GM06990 (cell line): ENCODE data around the gene HTRA1.

Source experiments
- DNase-seq: peaks from one replicate; pipeline ENCODE4 v3.0.0-alpha.2; 2011; ENCODE audit not compliant: insufficient read length; ENCODE audit errors: extremely low read depth
- H3K27me3 ChIP-seq: replicated peaks from 2 replicates; pipeline ENCODE4 v1.6.0; 2011; ENCODE audit warnings: low read length; ENCODE audit not compliant: control insufficient read depth, insufficient read depth
- H3K36me3 ChIP-seq: 2 replicates; pipeline ENCODE4 v1.5.1; 2011; ENCODE audit warnings: low read length; ENCODE audit not compliant: control insufficient read depth, insufficient read depth
- H3K4me3 ChIP-seq: replicated peaks from 2 replicates; pipeline ENCODE4 v1.5.1; 2011; ENCODE audit warnings: low read depth, mild to moderate bottlenecking, control low read depth, low read length
- TF ChIP-seq, protein P1 (sequence below): IDR thresholded peaks from 2 replicates; pipeline ENCODE4 v1.5.1; 2011; ENCODE audit warnings: low read length, control low read depth, mild to moderate bottlenecking, inconsistent platforms; ENCODE audit not compliant: insufficient read depth, poor library complexity, severe bottlenecking

HTRA1 gene

DNA sequence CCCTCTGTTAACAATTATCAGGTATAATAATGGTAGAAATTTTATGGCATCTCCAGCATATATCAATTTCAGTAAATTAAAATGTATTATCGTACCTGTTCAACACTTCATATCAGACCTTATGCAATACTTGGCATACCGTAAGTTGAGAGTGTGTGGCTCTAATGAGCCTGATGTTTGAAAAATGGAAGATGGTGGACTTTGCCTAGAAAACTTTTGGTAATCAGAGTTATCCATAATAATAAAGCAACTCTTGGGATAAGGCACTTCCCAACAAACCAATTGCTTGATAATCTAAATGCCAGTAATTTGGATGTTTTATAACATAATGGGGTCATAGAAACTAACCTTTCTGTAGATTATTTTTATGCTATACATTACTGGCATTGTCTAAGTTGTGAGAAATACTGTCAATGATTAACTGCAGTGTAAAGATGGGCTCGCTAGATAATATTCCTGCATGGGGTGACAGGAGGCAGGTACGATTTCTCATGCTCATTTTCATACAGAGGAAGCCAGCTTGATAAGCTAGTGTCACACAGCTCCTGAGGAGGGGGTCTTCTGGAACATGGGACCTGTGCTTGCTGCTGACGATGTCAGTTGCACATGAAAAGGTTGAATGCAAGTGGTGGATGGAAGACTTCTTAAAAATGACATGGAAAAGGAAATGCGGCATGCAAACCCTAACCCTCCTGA is 71.4 kb downstream of the HTRA1 start:
- Histone ChIP-seq H3K36me3 (no peaks in the 10 kb centered on the region), H3K4me3 (no peak overlapping the region), H3K27me3 (no peaks in the 10 kb centered on the region; the same call in 1 of the 2 replicates)
- TF ChIP-seq, protein P1, sequence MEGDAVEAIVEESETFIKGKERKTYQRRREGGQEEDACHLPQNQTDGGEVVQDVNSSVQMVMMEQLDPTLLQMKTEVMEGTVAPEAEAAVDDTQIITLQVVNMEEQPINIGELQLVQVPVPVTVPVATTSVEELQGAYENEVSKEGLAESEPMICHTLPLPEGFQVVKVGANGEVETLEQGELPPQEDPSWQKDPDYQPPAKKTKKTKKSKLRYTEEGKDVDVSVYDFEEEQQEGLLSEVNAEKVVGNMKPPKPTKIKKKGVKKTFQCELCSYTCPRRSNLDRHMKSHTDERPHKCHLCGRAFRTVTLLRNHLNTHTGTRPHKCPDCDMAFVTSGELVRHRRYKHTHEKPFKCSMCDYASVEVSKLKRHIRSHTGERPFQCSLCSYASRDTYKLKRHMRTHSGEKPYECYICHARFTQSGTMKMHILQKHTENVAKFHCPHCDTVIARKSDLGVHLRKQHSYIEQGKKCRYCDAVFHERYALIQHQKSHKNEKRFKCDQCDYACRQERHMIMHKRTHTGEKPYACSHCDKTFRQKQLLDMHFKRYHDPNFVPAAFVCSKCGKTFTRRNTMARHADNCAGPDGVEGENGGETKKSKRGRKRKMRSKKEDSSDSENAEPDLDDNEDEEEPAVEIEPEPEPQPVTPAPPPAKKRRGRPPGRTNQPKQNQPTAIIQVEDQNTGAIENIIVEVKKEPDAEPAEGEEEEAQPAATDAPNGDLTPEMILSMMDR = no peak
- no peak for DNase-seq

DNA sequence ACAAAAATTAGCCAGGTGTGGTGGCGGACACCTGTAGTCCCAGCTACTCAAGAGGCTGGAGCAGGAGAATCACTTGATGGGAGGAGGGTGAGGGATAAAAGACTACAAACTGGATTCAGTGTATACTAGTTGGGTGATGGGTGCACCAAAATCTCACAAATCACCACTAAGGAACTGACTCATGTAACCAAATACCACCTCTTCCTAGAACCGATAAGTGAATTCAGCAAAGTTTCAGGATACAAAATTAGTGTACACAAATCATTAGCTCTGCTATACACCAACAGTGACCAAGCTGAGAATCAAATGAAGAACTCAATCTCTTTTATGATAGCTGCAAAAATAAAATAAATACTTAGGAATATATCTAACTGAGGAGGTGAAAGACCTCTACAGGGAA is 76.2 kb downstream of the HTRA1 start:
- no peak for DNase-seq
- no peak overlapping the region for H3K4me3 ChIP-seq
- no peaks in the 10 kb centered on the region for H3K36me3 ChIP-seq
- TF ChIP-seq, protein P1 = no peak
- peaks cover 3% of the 10 kb centered on the region for H3K27me3 ChIP-seq

DNA sequence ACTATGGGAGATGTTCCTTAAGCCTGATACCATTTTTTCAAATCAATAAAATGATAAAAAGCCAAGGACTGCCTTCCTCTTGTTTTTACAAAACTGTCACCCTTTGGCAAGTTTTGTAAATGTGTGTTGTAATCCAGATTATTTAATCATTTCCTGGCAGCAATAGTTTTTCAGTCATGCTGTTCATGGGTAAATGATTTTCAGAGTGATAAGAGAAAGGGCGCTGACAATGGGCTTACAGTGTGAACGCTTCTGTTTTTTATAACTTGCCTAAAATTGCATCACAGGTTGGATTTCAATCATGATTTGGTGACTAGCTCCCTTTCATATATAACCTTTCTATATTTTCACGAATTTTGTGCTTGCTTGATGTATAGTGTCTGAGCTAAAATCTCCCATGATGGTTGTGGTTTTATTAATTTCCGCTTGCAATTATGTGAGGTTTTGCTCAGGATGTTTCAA is 80.2 kb downstream of the HTRA1 start:
- no peaks in the 10 kb centered on the region for H3K36me3 ChIP-seq
- no peak for DNase-seq
- H3K27me3 ChIP-seq = peaks cover 3% of the 10 kb centered on the region
- H3K4me3 ChIP-seq = no peak overlapping the region
- TF ChIP-seq, protein P1 = no peak

DNA sequence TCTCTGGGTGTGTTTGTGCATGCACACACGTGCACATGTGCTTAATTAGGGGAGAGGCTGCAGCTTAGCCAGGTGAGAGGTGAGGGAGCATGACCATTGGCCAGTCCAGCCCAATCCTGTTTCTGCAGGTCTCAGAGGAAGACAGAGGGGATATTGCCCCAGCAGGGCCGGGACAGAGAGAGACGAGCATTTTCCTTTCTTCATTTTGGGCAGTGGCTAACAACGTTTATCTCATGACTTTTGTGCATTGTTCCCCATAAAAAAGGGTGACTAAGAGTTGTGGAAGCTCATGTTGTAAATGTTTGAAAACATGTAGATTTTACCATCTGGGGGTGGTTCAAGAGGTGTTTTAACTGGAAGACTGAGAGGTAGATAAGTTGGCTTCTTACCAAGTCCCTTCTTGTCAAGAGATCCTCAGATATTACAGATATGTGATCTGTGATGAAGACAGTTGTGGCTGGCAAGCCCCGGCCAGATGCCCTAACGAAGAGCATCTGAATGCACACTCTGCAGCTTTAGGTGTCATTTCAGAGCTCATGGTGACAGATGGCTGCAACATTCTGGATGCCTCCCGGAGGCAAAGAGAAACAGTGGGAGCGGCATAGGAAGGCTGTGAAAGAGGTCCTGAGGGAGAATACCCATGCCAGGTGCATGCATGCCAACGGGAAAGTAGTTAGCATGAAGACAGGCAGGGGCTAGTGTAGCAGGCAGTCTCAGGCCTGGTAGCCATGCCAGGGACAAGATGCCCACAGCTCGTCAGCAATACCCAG is 82.5 kb downstream of the HTRA1 start:
- TF ChIP-seq, protein P1 = no peak
- no peaks in the 10 kb centered on the region for H3K36me3 ChIP-seq
- H3K4me3 ChIP-seq = no peak overlapping the region
- no peak for DNase-seq
- H3K27me3 ChIP-seq = peaks cover 3% of the 10 kb centered on the region

DNA sequence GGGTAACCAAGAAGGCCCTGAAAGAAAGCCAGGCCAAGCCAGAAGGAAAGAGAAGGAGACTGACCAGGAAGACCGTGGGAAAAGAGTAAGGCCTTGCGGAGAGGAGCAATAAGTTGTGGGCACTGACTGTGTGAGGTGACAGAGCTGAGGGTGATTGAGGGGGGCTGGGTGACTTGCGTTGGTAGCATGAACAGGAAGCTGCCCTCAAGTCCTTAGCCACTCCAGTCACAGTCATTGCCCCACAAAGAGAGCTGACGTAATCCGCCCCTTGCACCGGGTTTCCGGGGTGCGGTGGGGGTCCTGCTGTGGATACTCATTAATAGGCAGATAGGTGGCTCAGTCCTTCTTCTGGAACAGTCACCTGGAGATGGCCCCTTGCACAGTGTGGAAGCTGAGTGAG is 83.1 kb downstream of the HTRA1 start:
- no peak for DNase-seq

More for the DNA sequence above, 83.1 kb downstream of the HTRA1 start:
- Histone ChIP-seq H3K36me3 (no peaks in the 10 kb centered on the region), H3K4me3 (no peak overlapping the region), H3K27me3 (peaks cover 3% of the 10 kb centered on the region)
- TF ChIP-seq, protein P1 = no peak
